Endothelial cell of umbilical vein (primary cell): ENCODE results near the gene RBM17. TPM values are rescaled to one million over a fixed set of nuclear protein-coding genes. Genes with fewer than 3 reads are reported as not detected.
"Not testable (repeated sequence)": the region's sequence is repeated elsewhere in the genome, so short reads cannot be mapped to it uniquely, and the experiment has no call there.

Experiments used
- BruUV-seq: library from RNA; stranded (reverse); fragments of 400-500 nt; replicated peaks from 2 replicates; lab custom pipeline; 2021; lab: Mats Ljungman, UMichigan
- CTCF ChIA-PET: fragments of 300-600, 350-600 bp; sonication (Branson Sonifier 250); formaldehyde crosslinking; loops from one replicate; lab custom pipeline; 2021; ENCODE audit warnings: antibody characterized with exemption, inconsistent platforms; lab: Charles Lee
- POLR2A ChIA-PET: fragments of 300-600, 350-600 bp; sonication (Branson Sonifier 250); formaldehyde crosslinking; loops from one replicate; lab custom pipeline; 2021; ENCODE audit warnings: antibody characterized with exemption, inconsistent platforms; lab: Charles Lee
- DNase-seq: peaks from one replicate; pipeline ENCODE4 v3.0.0-alpha.2; 2011; ENCODE audit warnings: low read depth, low spot score
- FAIRE-seq: peaks from 2 replicates; lab custom pipeline; 2011; peaks lifted over from hg19 to GRCh38; lab: Jason Lieb, UNC
- H2AFZ ChIP-seq: 2 replicates; pipeline ENCODE4 v1.6.0; 2012; ENCODE audit warnings: low read depth, low read length, control low read depth, inconsistent platforms
- H3K27ac ChIP-seq: 2 replicates; pipeline ENCODE4 v1.5.1; 2011; ENCODE audit warnings: low read depth, mild to moderate bottlenecking, control low read depth, low read length, moderate library complexity; ENCODE audit not compliant: insufficient read depth
- H3K27me3 ChIP-seq, 2 experiments: 2 replicates each; pipeline versions ENCODE4 v1.6.0 to v1.6.1; 2011; ENCODE audit warnings: low read length in 2 of 2, mixed read lengths in 1 of 2; ENCODE audit not compliant: control insufficient read depth in 2 of 2, insufficient read depth in 2 of 2
- H3K36me3 ChIP-seq, 2 experiments: 2 replicates in 1 of 2; 3 replicates in 1 of 2; pipeline ENCODE4 v1.5.1; 2011; ENCODE audit warnings: low read length in 2 of 2, mild to moderate bottlenecking in 1 of 2, moderate library complexity in 1 of 2; ENCODE audit not compliant: control insufficient read depth in 2 of 2, insufficient read depth in 2 of 2; ENCODE audit errors: extremely low read depth in 1 of 2
- H3K4me1 ChIP-seq: 3 replicates; pipeline ENCODE4 v1.5.1; 2011; ENCODE audit warnings: mild to moderate bottlenecking, low read length; ENCODE audit not compliant: control insufficient read depth, insufficient read depth; ENCODE audit errors: extremely low read depth
- H3K4me2 ChIP-seq: 2 replicates; pipeline ENCODE4 v1.6.1; 2011; ENCODE audit warnings: low read length, control low read depth, mixed read lengths; ENCODE audit not compliant: insufficient read depth
- H3K4me3 ChIP-seq, 3 experiments: fragments of 200-600 bp in 1 of 3; sonication (generic), shearing (Covaris generic) in 1 of 3; replicated peaks in 1 of 3; 2 replicates each; pipeline ENCODE4 v1.5.1; 2011 to 2016; ENCODE audit warnings: control low read depth in 3 of 3, low read length in 3 of 3, mild to moderate bottlenecking in 2 of 3, inconsistent platforms in 1 of 3, low read depth in 1 of 3, moderate library complexity in 1 of 3; ENCODE audit not compliant: insufficient read depth in 1 of 3
- H3K79me2 ChIP-seq: 2 replicates; pipeline ENCODE4 v1.6.0; 2012; ENCODE audit warnings: low read length, inconsistent platforms; ENCODE audit not compliant: control insufficient read depth, insufficient read depth
- H3K9ac ChIP-seq: replicated peaks from 2 replicates; pipeline ENCODE3; 2011; ENCODE audit warnings: low read length, control low read depth; ENCODE audit not compliant: insufficient read depth; ENCODE audit errors: extremely low read depth
- H3K9me1 ChIP-seq: replicated peaks from 3 replicates; pipeline ENCODE4 v1.6.0; 2011; ENCODE audit warnings: mild to moderate bottlenecking, low read length; ENCODE audit not compliant: control insufficient read depth, insufficient read depth; ENCODE audit errors: extremely low read depth
- H3K9me3 ChIP-seq: replicated peaks from 2 replicates; pipeline ENCODE4 v1.5.1; 2012; ENCODE audit warnings: low read length, inconsistent platforms; ENCODE audit not compliant: control insufficient read depth, insufficient read depth
- H4K20me1 ChIP-seq: replicated peaks from 2 replicates; pipeline ENCODE3; 2011; ENCODE audit warnings: mild to moderate bottlenecking, low read length; ENCODE audit not compliant: control insufficient read depth, insufficient read depth; ENCODE audit errors: extremely low read depth
- EZH2 ChIP-seq: IDR thresholded peaks from 2 replicates; pipeline ENCODE4 v1.6.1; 2012; ENCODE audit warnings: borderline replicate concordance, low read depth, mild to moderate bottlenecking, moderate library complexity, low read length, inconsistent platforms; ENCODE audit not compliant: severe bottlenecking
- FOS ChIP-seq: IDR thresholded peaks from 2 replicates; pipeline ENCODE4 v1.6.1; 2011; ENCODE audit warnings: mild to moderate bottlenecking, low read length, moderate library complexity, borderline replicate concordance; ENCODE audit not compliant: insufficient read depth
- GATA2 ChIP-seq: IDR thresholded peaks from 2 replicates; pipeline ENCODE4 v1.7.0; 2011; ENCODE audit warnings: low read depth, mild to moderate bottlenecking, moderate library complexity, mixed read lengths, low read length; ENCODE audit not compliant: insufficient read length, insufficient read depth
- JUN ChIP-seq: IDR thresholded peaks from 2 replicates; pipeline ENCODE4 v1.6.1; 2011; ENCODE audit warnings: borderline replicate concordance, low read depth; ENCODE audit not compliant: insufficient read length, insufficient read depth
- MAX ChIP-seq: IDR thresholded peaks from 2 replicates; pipeline ENCODE4 v1.6.1; 2011; ENCODE audit not compliant: insufficient read depth, insufficient read length
- MYC ChIP-seq: IDR thresholded peaks from one replicate; pipeline ENCODE4 v1.6.1; 2011; ENCODE audit warnings: mild to moderate bottlenecking, low read depth, low read length
- POLR2A ChIP-seq: IDR thresholded peaks from 2 replicates; pipeline ENCODE4 v1.6.1; 2012; ENCODE audit warnings: low read depth, mild to moderate bottlenecking, control low read depth, low read length
- POLR2AphosphoS5 ChIP-seq: IDR thresholded peaks from 2 replicates; pipeline ENCODE4 v1.6.1; 2012; ENCODE audit warnings: low read depth, mild to moderate bottlenecking, control low read depth, low read length, moderate library complexity; ENCODE audit not compliant: insufficient read depth
- dilution Hi-C: fragments of 300-500 bp; cut with MboI; formaldehyde crosslinking; loops from one replicate; pipeline ENCODE4 v1.15.0; 2019; ENCODE audit warnings: low sequenced_read_pairs; ENCODE audit not compliant: extremely low pct_ligation_motif_present
- intact Hi-C: fragments of 100-400 bp; cut with micrococcal nuclease; formaldehyde crosslinking; loops from one replicate; pipeline ENCODE4 v1.10.0; 2022
- polyA plus RNA-seq, 4 experiments: library from polyadenylated mRNA; depleted of rRNA in 3 of 4; stranded (reverse) in 3 of 4; unstranded in 1 of 4; fragments of >200 nt; gene quantifications; 2 replicates each; pipeline versions ENCODE4 v1.2.1 to v1.2.3, GENCODE V29; 2011 to 2012; ENCODE audit warnings: missing spikeins in 1 of 4
- total RNA-seq: library from RNA; stranded (reverse); gene quantifications from 2 replicates; pipeline ENCODE4 v1.2.3, GENCODE V29; 2021
- TF ChIP-seq, protein P1 (sequence below), 2 donors: IDR thresholded peaks; 1 replicate in 1 of 2; 2 replicates in 1 of 2; pipeline ENCODE4 v1.5.1; 2011; ENCODE audit warnings: low read length in 2 of 2, mild to moderate bottlenecking in 2 of 2, moderate library complexity in 2 of 2, control low read depth in 1 of 2, inconsistent platforms in 1 of 2, low read depth in 1 of 2; ENCODE audit not compliant: insufficient read depth in 1 of 2; ENCODE audit errors: extremely low read depth in 1 of 2

RBM17 gene
- total and polyA plus RNA-seq, 2 donors (not counting 3 experiments of a cell fraction or from before 2014, with no cell fraction given), result 23.1 to 148 TPM

- dilution Hi-C loops, result no loop called here
- POLR2A ChIA-PET, result no interaction called here
- TF ChIP-seq JUN, result no peak
- TF ChIP-seq GATA2, result no peak
- no peak for TF ChIP-seq MAX
- no peak for TF ChIP-seq POLR2AphosphoS5
- no peak for TF ChIP-seq FOS
- TF ChIP-seq, protein P1, sequence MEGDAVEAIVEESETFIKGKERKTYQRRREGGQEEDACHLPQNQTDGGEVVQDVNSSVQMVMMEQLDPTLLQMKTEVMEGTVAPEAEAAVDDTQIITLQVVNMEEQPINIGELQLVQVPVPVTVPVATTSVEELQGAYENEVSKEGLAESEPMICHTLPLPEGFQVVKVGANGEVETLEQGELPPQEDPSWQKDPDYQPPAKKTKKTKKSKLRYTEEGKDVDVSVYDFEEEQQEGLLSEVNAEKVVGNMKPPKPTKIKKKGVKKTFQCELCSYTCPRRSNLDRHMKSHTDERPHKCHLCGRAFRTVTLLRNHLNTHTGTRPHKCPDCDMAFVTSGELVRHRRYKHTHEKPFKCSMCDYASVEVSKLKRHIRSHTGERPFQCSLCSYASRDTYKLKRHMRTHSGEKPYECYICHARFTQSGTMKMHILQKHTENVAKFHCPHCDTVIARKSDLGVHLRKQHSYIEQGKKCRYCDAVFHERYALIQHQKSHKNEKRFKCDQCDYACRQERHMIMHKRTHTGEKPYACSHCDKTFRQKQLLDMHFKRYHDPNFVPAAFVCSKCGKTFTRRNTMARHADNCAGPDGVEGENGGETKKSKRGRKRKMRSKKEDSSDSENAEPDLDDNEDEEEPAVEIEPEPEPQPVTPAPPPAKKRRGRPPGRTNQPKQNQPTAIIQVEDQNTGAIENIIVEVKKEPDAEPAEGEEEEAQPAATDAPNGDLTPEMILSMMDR (IDR thresholded peaks at IDR 0.05; ENCODE audit: extremely low read depth in 1 of 2, insufficient read depth in 1 of 2, low read depth in 1 of 2, low read length in 2 of 2), result no peak
- no peak for TF ChIP-seq MYC
- TF ChIP-seq EZH2, result no peak
- no peak for TF ChIP-seq POLR2A
- Histone ChIP-seq H3K4me3 (no peak overlapping the region), H3K9me1 (no peaks in the 10 kb centered on the region), H3K27me3 (no peaks in the 10 kb centered on the region), H2AFZ (no peak overlapping the region), H3K9ac (no peak overlapping the region), H3K79me2 (peaks cover 43% of the 10 kb centered on the region), H3K27ac (no peak overlapping the region), H4K20me1 (peaks cover 6% of the 10 kb centered on the region), H3K36me3 (peaks cover 9 to 20% of the 10 kb centered on the region in 2 experiments), H3K9me3 (no peaks in the 10 kb centered on the region), H3K4me2 (no peak overlapping the region), H3K4me1 (peaks cover 9% of the 10 kb centered on the region)
- FAIRE-seq, result peak; percentile 63
- intact Hi-C loops, result no loop called here
- BruUV-seq, result no TSS peak
- DNase-seq, result peak; percentile 60
- CTCF ChIA-PET, result interaction anchor here (5.4 kb wide), 1 partner anchor 298 kb away, joined by 74 read pairs; no protein-coding TSS in a partner anchor
These were observed 14.8 kb downstream of the RBM17 start for GRCh38 chr10:6103591-6103990.

- H3K9ac ChIP-seq, DNase-seq, H3K9me3 ChIP-seq, H3K27ac ChIP-seq, H3K9me1 ChIP-seq, H3K4me1 ChIP-seq, POLR2A ChIA-PET, H2AFZ ChIP-seq, H4K20me1 ChIP-seq, H3K4me2 ChIP-seq, intact Hi-C loops, H3K4me3 ChIP-seq, dilution Hi-C loops, H3K27me3 ChIP-seq, FAIRE-seq, BruUV-seq: not testable (repeated sequence)
- peaks cover 19 to 41% of the 10 kb centered on the region in 2 experiments for H3K36me3 ChIP-seq
- CTCF ChIA-PET, result interaction anchor here (1.1 to 5.4 kb wide), 3 partner anchors 12 to 298 kb away, joined by 3 to 74 read pairs (median 5); no protein-coding TSS in a partner anchor
- H3K79me2 ChIP-seq, result peaks cover 37% of the 10 kb centered on the region
These were observed 18.8 kb downstream of the RBM17 start for GRCh38 chr10:6107616-6108015.
